ENCODE results near the gene PLCG2. TPM values are rescaled to one million over a fixed set of nuclear protein-coding genes. Genes with fewer than 3 reads are reported as not detected.

PLCG2 gene
- polyA plus RNA-seq, 3 donors: 19.5 to 47.4 (median 35.5) TPM

DNA sequence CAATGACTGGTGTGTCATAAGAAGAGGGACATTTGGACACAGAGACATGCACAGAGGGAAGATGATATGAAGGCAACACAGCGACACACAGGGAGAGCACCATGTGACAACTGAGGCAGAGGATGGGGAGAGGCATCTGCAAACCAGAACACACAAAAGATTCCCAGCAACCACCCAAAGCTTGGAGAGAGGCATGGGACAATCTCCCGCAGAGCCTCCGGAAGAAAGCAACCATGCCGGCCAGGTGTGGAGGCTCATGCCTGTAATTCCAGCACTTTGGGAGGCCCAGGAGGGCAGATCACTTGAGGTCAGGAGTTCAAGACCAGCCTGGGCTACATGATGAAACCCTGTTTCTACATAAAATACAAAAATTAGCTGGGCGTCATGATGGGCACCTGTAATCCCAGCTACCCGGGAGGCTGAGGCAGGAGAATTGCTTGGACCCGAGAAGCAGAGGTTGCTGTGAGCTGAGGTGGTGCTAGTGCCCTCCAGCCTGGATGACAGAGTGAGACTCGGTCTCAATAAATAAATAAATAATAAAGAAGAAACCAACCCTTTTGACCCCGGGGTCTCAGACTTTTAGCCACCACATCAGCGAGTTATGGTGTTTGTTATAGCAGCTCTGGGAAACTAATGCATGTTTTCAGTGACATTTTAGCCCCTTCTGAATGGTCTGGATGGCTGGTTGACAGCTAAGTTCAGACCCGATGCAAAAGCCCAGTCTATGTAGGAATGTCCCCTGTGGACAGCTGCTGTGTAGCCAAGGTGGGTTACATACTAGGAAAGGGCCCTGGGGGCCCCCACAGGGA, 13.8 kb upstream of the PLCG2 start:
- H3K9ac ChIP-seq (ENCODE audit: insufficient read depth, low read length, poor library complexity, severe bottlenecking): no peak overlapping the region
- Mint-ChIP-seq H3K4me1 (peaks cover 12% of the 10 kb centered on the region), H3K36me3 (peaks cover 0 to 12% of the 10 kb centered on the region in 2 donors), H3K27me3 (ENCODE audit: low read depth in 3 of 3) (peaks cover 2 to 7% (median 4%) of the 10 kb centered on the region in 3 donors), H3K9me3 (peaks cover 0 to 2% (median 0%) of the 10 kb centered on the region in 7 donors), H3K27ac (no peak overlapping the region), H3K4me3 (no peak overlapping the region)
- no peaks in the 10 kb centered on the region for H3K79me2 ChIP-seq (ENCODE audit: insufficient read depth, low read length)
- DNase-seq: peak in 1 of 3 donors; percentile 20
- no peaks in the 10 kb centered on the region for H3K9me3 ChIP-seq (replicated peaks in 1 of 2; ENCODE audit: control insufficient read depth in 1 of 2, insufficient read depth in 1 of 2, low read length in 2 of 2)
- no peak overlapping the region for H3K27ac ChIP-seq (ENCODE audit: low read depth in 1 of 2, low read length in 2 of 2)
- H3K4me3 ChIP-seq (replicated peaks in 1 of 3; ENCODE audit: low read depth in 2 of 3, low read length in 3 of 3): no peak overlapping the region
- H3K27me3 ChIP-seq (ENCODE audit: control insufficient read depth in 2 of 2, insufficient read depth in 2 of 2, low read length in 2 of 2): no peaks in the 10 kb centered on the region
- intact Hi-C loops (cut with micrococcal nuclease): no loop called here
- TF ChIP-seq, protein P1, sequence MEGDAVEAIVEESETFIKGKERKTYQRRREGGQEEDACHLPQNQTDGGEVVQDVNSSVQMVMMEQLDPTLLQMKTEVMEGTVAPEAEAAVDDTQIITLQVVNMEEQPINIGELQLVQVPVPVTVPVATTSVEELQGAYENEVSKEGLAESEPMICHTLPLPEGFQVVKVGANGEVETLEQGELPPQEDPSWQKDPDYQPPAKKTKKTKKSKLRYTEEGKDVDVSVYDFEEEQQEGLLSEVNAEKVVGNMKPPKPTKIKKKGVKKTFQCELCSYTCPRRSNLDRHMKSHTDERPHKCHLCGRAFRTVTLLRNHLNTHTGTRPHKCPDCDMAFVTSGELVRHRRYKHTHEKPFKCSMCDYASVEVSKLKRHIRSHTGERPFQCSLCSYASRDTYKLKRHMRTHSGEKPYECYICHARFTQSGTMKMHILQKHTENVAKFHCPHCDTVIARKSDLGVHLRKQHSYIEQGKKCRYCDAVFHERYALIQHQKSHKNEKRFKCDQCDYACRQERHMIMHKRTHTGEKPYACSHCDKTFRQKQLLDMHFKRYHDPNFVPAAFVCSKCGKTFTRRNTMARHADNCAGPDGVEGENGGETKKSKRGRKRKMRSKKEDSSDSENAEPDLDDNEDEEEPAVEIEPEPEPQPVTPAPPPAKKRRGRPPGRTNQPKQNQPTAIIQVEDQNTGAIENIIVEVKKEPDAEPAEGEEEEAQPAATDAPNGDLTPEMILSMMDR (IDR thresholded peaks at IDR 0.05): no peak
- H3K4me1 ChIP-seq (ENCODE audit: control insufficient read depth in 1 of 2, insufficient read depth in 2 of 2, low read length in 2 of 2): peaks cover 8 to 11% of the 10 kb centered on the region in 2 donors
- WGBS (ENCODE audit: insufficient coverage): 100% methylated on average over 4 of the region's 11 CpGs
- H2AFZ ChIP-seq (ENCODE audit: insufficient read depth, low read depth, low read length, poor library complexity, severe bottlenecking): no peak overlapping the region
- H4K20me1 ChIP-seq (ENCODE audit: insufficient read depth, low read length): no peaks in the 10 kb centered on the region
- H3K36me3 ChIP-seq (replicated peaks in 1 of 2; ENCODE audit: control insufficient read depth in 1 of 2, insufficient read depth in 2 of 2, low read length in 2 of 2): no peaks in the 10 kb centered on the region
- no peak overlapping the region for H3K4me2 ChIP-seq (replicated peaks; ENCODE audit: extremely low read depth, low read length, poor library complexity, severe bottlenecking)

DNA sequence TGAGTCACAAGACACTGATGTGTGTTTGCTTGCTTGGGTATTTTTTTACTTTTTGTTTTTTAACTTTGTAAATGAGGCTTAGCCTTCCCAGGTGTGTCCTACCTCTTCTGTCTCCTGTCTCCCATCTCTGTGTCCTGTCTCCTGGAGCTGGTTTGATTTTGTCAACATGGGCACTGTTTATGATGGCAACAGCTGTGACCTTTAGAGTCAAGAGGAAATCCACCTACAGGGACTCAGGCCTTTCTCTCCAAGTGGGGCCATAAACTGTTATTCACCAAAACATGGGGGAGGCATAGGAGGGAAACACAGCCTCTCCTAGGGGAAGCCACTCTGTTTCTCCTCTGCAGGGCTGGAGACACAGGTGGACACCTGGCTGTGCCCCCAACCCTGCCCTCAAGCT, 13.1 kb upstream of the PLCG2 start:
- no peak overlapping the region for H2AFZ ChIP-seq (ENCODE audit: insufficient read depth, low read depth, low read length, poor library complexity, severe bottlenecking)
- DNase-seq: no peak
- Mint-ChIP-seq H3K9me3 (peaks cover 0 to 2% (median 0%) of the 10 kb centered on the region in 7 donors), H3K27ac (no peak overlapping the region), H3K4me1 (peaks cover 13% of the 10 kb centered on the region), H3K36me3 (peaks cover 0 to 12% of the 10 kb centered on the region in 2 donors), H3K27me3 (ENCODE audit: low read depth in 3 of 3) (peaks cover 2 to 9% (median 4%) of the 10 kb centered on the region in 3 donors), H3K4me3 (no peak overlapping the region)
- no peaks in the 10 kb centered on the region for H3K9me3 ChIP-seq (replicated peaks in 1 of 2; ENCODE audit: control insufficient read depth in 1 of 2, insufficient read depth in 1 of 2, low read length in 2 of 2)
- no peak overlapping the region for H3K9ac ChIP-seq (ENCODE audit: insufficient read depth, low read length, poor library complexity, severe bottlenecking)
- intact Hi-C loops (cut with micrococcal nuclease): no loop called here
- no peak overlapping the region for H3K4me2 ChIP-seq (replicated peaks; ENCODE audit: extremely low read depth, low read length, poor library complexity, severe bottlenecking)
- TF ChIP-seq, protein P1 (IDR thresholded peaks at IDR 0.05): no peak
- H3K79me2 ChIP-seq (ENCODE audit: insufficient read depth, low read length): no peaks in the 10 kb centered on the region
- H3K27ac ChIP-seq (ENCODE audit: low read depth in 1 of 2, low read length in 2 of 2): no peak overlapping the region
- H3K36me3 ChIP-seq (replicated peaks in 1 of 2; ENCODE audit: control insufficient read depth in 1 of 2, insufficient read depth in 2 of 2, low read length in 2 of 2): no peaks in the 10 kb centered on the region
- no peak overlapping the region for H3K4me3 ChIP-seq (replicated peaks in 1 of 3; ENCODE audit: low read depth in 2 of 3, low read length in 3 of 3)
- H3K27me3 ChIP-seq (ENCODE audit: control insufficient read depth in 2 of 2, insufficient read depth in 2 of 2, low read length in 2 of 2): no peaks in the 10 kb centered on the region
- H3K4me1 ChIP-seq (ENCODE audit: control insufficient read depth in 1 of 2, insufficient read depth in 2 of 2, low read length in 2 of 2): peaks cover 8 to 11% of the 10 kb centered on the region in 2 donors
- H4K20me1 ChIP-seq (ENCODE audit: insufficient read depth, low read length): no peaks in the 10 kb centered on the region

All from CD14-positive monocyte (primary cell).